Measurements from ENCODE around the gene LIN52.

The LIN52 gene

DNA sequence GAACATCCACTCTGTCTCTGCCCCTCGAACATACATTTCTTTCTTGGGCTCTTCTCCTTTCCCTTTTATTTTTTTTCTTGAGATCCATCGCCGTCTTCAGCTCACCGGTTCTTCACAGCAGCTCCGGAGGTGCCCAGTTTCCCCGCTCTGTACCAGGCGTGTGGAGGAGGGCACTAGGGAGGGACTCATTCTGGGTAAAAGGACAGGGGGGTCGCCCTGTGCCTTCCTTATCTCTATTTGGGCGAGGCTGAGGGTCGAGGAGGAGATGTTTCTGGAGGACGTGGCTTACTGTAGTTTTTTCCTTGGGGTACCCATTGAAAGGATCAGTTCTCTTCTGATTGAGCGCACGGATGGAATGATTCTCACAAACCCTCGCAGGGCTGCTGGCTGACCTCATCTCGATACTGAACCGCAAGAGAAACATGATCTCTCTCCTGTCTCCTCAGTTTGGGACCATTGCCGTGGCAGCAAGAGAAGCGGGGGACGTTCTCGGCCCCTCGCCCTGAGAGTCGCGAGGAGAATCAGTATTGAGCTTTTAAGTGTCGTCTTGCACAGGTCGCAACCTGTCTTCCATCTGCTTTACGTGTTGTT lies 386 bp downstream of the LIN52 start:
- TF ChIP-seq, protein P1, sequence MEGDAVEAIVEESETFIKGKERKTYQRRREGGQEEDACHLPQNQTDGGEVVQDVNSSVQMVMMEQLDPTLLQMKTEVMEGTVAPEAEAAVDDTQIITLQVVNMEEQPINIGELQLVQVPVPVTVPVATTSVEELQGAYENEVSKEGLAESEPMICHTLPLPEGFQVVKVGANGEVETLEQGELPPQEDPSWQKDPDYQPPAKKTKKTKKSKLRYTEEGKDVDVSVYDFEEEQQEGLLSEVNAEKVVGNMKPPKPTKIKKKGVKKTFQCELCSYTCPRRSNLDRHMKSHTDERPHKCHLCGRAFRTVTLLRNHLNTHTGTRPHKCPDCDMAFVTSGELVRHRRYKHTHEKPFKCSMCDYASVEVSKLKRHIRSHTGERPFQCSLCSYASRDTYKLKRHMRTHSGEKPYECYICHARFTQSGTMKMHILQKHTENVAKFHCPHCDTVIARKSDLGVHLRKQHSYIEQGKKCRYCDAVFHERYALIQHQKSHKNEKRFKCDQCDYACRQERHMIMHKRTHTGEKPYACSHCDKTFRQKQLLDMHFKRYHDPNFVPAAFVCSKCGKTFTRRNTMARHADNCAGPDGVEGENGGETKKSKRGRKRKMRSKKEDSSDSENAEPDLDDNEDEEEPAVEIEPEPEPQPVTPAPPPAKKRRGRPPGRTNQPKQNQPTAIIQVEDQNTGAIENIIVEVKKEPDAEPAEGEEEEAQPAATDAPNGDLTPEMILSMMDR (IDR thresholded peaks at IDR 0.05; ENCODE audit: unreplicated experiment in 3 of 3), result no peak
- Mint-ChIP-seq H3K9me3 (no peaks in the 10 kb centered on the region), H3K4me1 (peaks cover 16% of the 10 kb centered on the region), H3K36me3 (ENCODE audit: low read depth) (no peaks in the 10 kb centered on the region), H3K4me3 (peak overlapping the region; percentile 93 to 97 (median 95)), H3K27ac (peak overlapping the region; percentile 39 to 97 (median 75)), H3K27me3 (ENCODE audit: low read depth) (no peaks in the 10 kb centered on the region)

DNA sequence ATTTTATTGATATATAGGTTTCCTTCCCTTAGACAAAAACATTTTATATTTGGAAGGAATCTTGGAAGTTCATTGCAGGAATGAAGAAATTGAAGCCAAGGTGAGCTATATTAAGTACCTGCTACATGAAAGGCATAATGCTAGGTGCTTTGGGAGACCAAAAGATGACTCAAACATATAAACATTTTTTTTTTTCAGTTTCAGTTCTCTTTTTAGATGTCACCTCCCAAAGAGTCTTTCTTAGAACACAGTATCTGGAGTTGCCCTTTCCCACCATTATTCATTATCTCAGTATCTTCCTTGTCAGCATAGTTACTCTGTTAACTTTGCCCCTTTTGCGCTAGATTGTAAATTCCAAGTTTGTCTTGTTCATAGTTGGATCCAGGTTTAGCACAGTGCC lies 1.1 kb downstream of the LIN52 start:
- Mint-ChIP-seq H3K4me1 (peaks cover 16% of the 10 kb centered on the region), H3K27me3 (ENCODE audit: low read depth) (no peaks in the 10 kb centered on the region), H3K36me3 (ENCODE audit: low read depth) (peaks cover 3% of the 10 kb centered on the region), H3K4me3 (peak overlapping the region; percentile 93 to 97 (median 95)), H3K9me3 (no peaks in the 10 kb centered on the region), H3K27ac (peak overlapping the region; percentile 39 to 97 (median 75))
- TF ChIP-seq, protein P1 (IDR thresholded peaks at IDR 0.05; ENCODE audit: unreplicated experiment in 3 of 3), result no peak

DNA sequence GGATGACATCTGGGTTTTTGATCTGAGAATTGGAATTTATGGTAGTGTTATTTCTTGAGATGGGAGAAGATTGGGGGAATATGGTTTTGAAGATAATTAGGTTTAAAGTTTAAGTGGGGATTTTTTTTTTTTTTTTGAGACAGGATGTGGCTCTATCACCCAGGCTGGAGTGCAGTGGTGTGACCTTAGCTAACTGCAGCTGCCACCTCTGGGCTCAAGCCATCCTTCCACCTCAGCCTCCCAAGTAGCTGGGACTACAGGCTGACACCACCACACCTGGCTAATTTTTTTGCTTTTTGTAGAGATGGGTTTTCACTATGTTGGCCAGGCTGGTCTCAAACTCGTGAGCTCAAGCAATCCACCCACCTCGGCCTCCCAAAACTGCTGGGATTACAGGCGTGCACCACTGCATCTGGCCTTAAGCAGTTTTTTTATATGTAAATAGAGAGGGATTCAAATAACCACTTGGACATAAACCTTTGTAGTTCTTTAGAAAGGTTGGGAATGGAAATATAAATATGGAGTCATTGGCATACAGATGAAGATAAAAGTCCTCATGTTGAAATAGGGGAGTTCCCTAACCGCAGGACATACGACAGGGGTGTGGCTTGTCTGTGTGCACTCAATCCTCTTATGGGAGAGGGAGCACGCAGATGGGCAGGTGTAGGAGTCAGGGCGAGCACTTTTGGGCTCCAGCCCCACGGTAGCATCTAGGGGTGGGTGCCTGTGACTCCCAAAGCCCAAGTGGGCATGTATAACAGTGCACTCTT lies 4.7 kb downstream of the LIN52 start:
- TF ChIP-seq, protein P1 (IDR thresholded peaks at IDR 0.05; ENCODE audit: unreplicated experiment in 3 of 3), result no peak
- Mint-ChIP-seq H3K36me3 (ENCODE audit: low read depth) (peaks cover 9% of the 10 kb centered on the region), H3K27me3 (ENCODE audit: low read depth) (no peaks in the 10 kb centered on the region), H3K4me1 (peaks cover 9% of the 10 kb centered on the region), H3K4me3 (no peak overlapping the region), H3K27ac (no peak overlapping the region), H3K9me3 (no peaks in the 10 kb centered on the region)

DNA sequence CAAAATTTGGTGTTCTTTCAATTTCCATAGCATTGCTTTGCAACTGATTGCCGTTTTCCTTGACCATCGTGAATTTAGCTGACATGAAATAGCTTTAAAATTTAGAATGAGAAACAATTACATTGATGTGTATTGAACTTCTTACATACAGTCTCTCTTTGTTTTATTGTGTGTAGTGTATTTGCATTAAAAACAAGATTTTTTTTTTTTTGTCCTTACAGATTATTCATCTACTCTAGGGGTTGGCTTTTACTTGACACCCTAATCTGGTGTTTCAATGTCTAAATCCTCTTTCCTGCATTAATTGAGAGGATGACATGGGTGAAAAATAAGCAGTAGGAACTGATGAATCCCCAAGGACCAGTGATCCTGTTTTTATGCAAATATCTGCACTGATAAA lies 20.6 kb downstream of the LIN52 start:
- Mint-ChIP-seq H3K9me3 (no peaks in the 10 kb centered on the region), H3K4me3 (no peak overlapping the region), H3K4me1 (no peaks in the 10 kb centered on the region), H3K27ac (no peak overlapping the region), H3K27me3 (ENCODE audit: low read depth) (no peaks in the 10 kb centered on the region), H3K36me3 (ENCODE audit: low read depth) (peaks cover 36% of the 10 kb centered on the region)
- TF ChIP-seq, protein P1 (IDR thresholded peaks at IDR 0.05; ENCODE audit: unreplicated experiment in 3 of 3), result no peak

DNA sequence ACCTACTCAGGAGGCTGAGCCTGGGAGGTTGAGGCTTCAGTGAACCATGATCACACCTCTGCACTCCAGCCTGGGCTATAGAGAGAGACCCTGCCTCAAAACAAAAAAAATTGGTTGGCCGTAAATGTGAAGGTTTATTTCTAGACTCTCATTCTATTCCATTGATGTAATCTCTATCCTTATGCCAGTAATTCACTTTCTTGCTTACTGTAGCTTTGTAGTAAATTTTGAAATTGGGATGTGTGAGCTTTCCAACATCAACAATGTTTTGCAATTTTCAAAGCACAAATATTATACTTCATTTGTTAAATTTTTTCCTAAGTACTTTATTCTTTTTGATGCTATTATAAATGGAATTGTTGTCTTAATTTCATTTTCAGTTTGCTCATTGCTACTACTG lies 24.6 kb downstream of the LIN52 start:
- Mint-ChIP-seq H3K36me3 (ENCODE audit: low read depth) (peaks cover 20% of the 10 kb centered on the region), H3K27ac (no peak overlapping the region), H3K9me3 (no peaks in the 10 kb centered on the region), H3K27me3 (ENCODE audit: low read depth) (no peaks in the 10 kb centered on the region), H3K4me3 (no peak overlapping the region), H3K4me1 (no peaks in the 10 kb centered on the region)
- TF ChIP-seq, protein P1 (IDR thresholded peaks at IDR 0.05; ENCODE audit: unreplicated experiment in 3 of 3), result no peak

Measured in nephron (organoid).